ENCODE results near the gene CLC. TPM values are rescaled to one million over a fixed set of nuclear protein-coding genes. Genes with fewer than 3 reads are reported as not detected.

CLC gene
- total and polyA plus RNA-seq, 2 of the 8 experiments (the other 6 are each of a cell fraction or from before 2014, with no cell fraction given) = 6.4 to 12.4 TPM

- TF ChIP-seq EGR1 (IDR thresholded peaks at IDR 0.05; ENCODE audit: borderline replicate concordance, low read depth, low read length) (no peak), SP2 (IDR thresholded peaks at IDR 0.05; ENCODE audit: low read length) (no peak), CHD2 (IDR thresholded peaks at IDR 0.05; ENCODE audit: low read length) (no peak), SP4 (IDR thresholded peaks at IDR 0.05; ENCODE audit: low read length) (no peak), ATF2 (IDR thresholded peaks at IDR 0.05; ENCODE audit: low read length) (no peak), GTF2F1 (IDR thresholded peaks at IDR 0.05; ENCODE audit: borderline replicate concordance, low read depth, low read length) (no peak), MAX (IDR thresholded peaks at IDR 0.05) (no peak)
Observed at GRCh38 chr19:39729594-39729993, 8.2 kb downstream of the CLC start (continued).
